DMS79 treated with DMSO at 0.1 percent for 48 hours (cell line): ENCODE data around the gene KIF5B.
"Not testable (repeated sequence)": the region's sequence is repeated elsewhere in the genome, so short reads cannot be mapped to it uniquely, and the experiment has no call there.

Experiments
- DNase-seq: peaks from one replicate; lab custom pipeline; 2025; lab: John Stamatoyannopoulos, UW

The KIF5B gene

DNA sequence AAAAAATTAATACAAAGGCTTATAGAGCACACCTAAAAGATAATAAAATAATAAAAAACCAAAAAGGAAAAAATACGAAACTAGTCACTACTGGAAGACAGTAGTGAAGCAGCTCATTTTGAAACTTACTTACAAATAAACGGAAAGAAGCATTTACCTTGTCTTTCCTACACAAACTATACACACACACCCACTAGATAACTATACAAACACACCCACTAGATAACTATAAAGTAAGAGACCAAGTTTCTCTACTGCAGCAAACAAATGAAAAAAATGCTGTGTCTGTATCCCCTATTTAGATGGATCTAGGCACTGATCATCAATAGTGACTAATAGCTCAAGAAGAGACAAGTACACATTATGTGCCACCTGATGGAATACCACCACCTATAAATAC, 49.2 kb downstream of the KIF5B start:
- no peak for DNase-seq

DNA sequence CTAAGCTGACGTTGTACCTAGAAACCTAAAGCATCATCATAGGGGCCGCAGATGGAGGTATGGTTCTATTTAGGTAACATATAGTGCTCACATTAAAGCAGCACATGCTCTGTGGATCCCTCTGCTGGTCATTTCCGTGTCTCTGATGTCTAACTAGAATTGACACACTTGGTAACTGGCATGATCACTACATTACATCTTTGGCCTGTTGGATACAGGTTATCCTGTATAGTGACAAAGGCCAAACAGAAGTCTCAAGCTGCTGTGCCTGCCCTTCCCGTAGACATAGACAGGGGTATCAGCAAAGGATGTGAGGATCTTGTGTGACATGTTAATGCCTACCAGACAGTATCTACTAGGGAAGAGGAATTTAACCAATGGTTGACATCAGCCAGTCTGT, 51.2 kb downstream of the KIF5B start:
- peak; percentile 2 for DNase-seq

DNA sequence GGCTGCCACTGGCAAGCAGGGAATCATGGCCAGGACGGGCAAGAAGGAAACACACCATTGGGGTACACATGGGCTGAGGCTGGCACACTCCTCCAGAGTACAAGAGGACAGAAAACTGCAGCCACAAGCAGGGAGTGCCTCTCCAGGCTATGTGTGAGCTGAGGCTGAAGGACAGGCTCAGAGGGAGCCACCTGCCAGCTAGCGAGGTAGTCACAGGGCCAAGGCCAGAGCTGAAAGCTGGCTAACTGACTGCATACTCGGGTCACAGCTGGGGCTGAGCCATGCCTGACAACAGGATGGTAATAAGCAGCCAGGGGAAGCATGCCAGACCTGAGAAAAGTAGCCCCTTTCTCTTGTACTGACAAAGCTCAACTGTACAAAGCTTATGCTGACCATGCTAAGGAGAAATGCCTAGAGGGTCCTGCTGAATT, 52.0 kb downstream of the KIF5B start:
- no peak for DNase-seq

DNA sequence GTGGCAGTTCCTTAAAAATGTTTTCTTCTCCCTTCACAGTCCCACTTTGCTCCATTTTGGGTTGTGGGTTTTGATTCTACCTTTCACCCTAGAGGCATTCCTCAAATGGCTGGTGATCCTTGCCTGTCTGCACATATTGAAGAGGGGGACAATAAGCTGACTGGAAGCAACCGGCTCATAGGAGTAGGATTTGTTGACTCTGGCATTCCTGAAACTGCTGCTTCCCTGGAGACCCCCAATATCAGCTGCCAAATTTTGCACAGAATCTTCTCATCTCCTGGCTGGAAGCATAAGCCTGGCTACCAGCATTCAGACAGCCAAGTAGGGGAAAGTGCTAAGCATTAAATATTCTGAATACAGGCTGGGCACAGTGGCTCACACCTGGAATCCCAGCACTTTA, 53.7 kb downstream of the KIF5B start:
- DNase-seq, result no peak

GRCh38 chr10:32000937-32001336, 55.3 kb downstream of the KIF5B start:
- no peak for DNase-seq

DNA sequence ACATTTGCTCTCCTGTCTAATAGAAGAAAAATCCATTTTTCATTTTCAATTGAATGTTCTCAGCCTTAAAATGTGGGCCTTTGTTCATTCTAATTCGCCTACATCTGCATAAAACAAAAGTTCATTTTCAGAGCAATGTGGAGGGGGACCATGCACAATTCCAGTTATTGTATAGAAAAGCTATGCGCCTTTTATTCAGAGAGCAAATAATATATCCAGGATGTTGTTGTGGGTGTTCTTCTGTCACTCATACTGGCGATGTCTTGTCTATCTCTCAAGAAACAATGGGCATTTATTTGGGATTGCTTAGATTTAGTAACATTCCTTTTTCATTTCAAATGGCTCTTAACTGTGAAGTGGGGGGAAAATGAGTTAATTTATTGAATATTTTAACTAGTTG, 56.4 kb downstream of the KIF5B start:
- no peak for DNase-seq

DNA sequence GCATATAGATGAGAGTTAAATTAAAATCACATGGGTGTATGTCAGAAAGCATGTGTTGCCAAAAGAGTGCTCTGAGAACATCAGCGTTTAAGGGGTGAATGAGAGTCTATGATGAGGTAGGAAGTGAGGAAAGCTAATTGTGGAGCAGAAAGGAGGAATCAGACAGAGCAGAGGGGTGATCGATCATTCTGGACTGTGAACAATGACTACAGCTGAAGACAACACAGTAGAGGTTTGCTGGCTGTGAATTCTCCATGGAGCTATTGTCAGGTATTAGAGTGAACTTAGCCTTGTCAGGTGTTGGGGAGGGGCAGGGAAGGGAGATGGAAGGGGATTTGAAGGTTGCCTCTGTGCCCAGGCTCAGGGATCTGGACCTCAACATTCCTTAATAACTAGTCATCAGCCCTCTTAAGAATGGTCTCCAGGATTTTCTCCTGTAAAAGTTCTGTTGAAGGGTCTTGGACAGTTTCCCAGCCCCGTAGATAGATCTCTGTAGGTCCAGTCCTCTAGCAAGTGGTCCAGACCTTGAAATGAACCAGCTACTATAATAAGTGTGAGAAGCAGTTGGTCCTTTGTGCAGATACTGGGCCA, 57.1 kb downstream of the KIF5B start:
- no peak for DNase-seq

DNA sequence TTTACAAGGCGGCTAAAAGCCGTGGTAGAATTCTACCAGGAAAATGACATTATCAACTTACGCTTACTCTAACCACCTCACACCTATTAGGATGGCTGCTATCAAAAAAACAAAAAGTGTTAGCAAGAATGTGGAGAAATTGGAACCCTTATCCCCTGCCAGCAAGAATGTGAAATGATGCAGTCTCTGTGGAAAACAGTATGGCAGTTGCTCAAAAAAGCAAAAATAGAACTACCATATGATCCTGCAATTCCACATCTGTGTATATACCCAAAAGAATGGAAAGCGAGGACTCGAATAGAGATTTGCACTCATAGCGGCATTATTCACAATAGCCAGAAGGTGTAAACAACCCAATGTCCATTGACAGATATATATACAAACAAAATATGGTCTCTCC, 61.3 kb downstream of the KIF5B start:
- DNase-seq, result no peak

DNA sequence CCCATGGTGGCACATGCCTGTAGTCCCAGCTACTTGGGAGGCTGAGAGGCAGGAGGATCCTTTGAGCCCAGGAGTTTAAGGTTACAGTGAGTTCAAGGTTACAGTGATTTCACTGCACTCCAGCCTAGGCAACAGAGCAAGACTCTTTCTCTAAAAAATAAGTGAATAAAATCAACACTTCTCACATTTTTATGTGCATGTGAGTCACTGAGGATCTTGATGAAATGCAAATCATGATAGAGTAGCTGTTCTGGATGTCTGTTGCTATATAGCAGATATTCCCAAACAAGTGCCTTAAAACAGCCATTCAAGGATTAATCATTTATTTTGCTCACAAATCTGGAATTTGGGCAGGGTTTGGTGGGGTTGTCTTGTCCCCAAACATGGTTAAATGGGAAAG, 65.3 kb downstream of the KIF5B start:
- no peak for DNase-seq

DNA sequence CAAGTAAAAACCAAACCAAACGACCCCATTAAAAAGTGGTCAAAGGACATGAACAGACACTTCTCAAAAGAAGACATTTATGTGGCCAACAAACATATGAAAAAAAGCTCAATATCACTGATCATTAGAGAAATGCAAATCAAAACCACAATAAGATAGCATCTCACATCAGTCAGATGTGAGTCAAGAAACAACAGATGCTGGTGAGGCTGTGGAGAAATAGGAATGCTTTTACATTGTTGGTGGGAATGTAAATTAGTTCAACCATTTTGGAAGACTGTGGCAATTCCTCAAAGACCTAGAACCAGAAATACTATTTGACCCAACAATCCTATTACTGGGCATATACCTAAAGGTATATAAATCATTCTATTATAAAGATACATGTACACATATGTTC, 68.4 kb downstream of the KIF5B start:
- DNase-seq, result not testable (repeated sequence)

- no peak for DNase-seq
Measured at GRCh38 chr10:31982111-31982510, 74.1 kb downstream of the KIF5B start.

GRCh38 chr10:31980471-31980870, 75.8 kb downstream of the KIF5B start:
- no peak for DNase-seq

DNA sequence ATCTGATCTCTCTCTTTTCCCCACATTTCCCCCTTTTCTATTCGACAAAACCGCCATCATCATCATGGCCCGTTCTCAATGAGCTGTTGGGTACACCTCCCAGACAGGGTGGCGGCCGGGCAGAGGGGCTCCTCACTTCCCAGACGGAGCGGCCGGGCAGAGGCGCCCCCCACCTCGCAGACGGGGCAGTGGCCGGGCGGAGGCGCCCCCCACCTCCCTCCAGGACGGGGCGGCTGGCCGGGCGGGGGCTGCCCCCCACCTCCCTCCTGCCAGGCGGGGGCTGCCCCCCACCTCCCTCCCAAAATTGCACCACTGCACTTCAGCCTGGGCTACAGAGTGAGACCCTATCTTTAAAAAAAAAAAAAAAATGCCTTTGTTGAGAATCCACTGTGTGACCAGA, 77.2 kb downstream of the KIF5B start:
- not testable (repeated sequence) for DNase-seq

- no peak for DNase-seq
Measured at GRCh38 chr10:31978156-31978483, 78.1 kb downstream of the KIF5B start.

DNA sequence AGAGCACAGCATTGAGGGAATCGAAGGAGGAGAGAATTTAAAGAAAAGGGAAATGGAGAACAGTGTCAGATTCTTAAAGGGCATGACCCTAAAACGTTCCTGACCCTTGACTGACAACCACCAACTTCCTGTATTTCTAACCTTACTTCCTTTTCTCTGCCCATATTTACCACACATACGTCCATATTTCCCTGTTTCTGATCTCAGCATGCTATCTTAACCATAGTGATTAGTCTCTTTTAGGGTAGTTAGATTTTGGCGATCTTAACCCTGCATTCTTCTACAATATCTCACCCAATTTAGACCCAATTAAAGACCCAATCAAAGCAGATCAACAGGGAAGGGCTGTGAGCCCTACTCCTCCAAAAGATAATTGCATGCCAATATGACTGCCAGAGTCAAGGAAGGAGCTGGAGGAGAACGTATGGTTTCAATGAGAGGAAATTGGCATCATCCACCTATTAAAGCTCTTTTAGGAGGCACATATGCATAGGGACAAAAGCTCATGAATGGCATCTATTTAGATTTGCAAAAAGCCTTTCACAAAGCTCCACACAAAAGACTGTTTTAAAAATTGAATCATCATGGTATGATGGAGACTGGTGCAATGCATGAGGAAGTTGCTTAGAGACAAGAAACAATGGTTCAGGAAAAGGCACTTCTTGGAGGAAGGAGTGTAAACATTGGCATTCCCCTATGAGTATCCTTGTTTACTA, 78.6 kb downstream of the KIF5B start:
- DNase-seq, result no peak

GRCh38 chr10:31975157-31975765, 81.0 kb downstream of the KIF5B start:
- DNase-seq, result peak; percentile 24

DNA sequence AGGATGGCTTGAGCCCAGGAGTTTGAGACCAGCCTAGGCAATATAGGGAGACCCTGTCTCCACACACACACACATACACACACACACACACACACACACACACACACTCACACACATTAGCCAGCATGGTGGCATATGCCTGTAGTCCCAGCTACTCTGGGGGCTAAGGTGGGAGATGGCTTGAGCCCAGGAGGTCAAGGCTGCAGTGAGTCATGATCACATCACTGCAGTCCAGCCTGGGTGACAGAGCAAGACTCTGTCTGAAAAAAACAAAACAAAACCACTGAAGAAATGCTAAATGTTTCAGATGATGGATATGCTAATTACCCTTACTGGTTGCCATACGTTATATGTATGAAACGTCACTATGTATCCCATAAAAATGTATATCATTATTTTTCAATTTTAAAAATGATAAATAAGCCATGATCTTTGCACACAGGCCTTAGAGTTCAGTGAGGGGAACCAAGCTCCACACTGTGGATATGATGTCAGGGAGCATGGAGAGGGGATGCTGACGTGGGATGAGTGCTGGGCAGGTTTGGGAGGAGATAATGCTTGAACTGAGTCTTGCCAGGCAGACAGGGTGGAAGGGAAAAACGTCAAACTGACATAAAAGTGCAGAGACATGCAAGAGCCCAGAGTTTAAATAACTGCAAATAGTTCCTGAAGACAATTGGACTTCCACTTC, 81.6 kb downstream of the KIF5B start:
- DNase-seq, result no peak

DNA sequence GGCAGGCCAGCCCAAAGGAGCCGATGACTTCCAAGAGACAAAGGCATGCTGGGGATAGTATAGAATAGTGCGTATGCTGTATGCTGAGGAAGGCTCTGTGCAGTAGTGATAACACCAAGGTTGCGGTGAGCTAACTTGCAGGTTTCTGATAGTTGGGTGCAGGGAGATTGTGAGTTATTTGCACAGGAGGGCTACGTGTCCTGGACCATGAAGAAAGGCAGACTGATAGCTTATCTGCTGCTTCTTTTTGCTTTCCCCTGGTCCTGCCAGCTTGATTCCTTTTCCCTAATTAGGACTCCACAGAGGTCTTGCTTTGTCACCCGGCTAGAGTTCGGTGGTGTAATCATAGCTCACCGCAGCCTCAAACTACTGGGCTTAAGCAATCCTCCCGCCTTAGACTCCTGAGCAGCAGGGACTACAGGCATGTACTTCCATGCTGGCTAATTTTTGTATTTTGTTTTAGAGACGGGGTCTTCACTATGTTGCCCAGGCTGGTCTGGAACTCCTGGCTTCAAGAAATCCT, 83.6 kb downstream of the KIF5B start:
- no peak for DNase-seq

GRCh38 chr10:31969847-31970246, 86.4 kb downstream of the KIF5B start:
- not testable (repeated sequence) for DNase-seq

GRCh38 chr10:31963589-31963980, 92.6 kb downstream of the KIF5B start:
- DNase-seq, result no peak

DNA sequence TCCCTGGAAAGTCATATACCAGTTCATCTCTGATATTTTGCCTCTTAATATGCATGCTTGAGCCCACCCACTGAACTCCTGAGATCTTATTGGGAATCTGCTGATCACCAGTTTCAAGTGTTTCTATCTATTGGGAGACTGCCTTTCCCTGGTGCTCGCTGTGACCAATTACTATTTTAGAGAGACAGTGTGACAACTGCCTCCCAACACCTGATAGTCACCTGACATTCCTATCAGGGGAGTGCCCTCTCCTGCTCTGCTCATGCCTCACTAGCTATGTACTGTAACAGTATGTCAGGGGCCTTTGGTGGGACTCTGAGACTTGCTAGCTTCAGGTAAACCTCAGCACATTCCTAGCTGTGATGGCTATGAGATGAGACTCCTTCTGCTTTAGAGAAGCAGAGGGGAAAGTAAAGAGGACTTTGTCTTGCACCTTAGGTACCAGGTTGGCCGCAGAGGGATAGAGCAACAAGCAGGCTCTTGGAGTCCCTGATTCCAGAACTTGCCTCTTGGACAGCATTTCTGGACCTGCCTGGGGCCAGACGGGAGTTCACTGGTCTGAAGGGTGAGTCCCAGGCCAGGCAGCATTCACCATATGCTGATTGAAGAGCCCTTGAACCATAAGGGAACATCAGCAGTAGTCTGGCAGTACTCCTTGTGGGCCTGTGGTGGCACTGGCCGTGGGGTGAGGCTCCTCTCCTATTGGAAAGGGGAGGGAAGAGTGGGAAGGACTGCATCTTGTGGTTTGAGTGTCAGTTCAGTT, 93.2 kb downstream of the KIF5B start:
- no peak for DNase-seq
